ENCODE results near the gene CTBP1.

Gene CTBP1

GRCh38 chr4:1227816-1228215 is 21.1 kb downstream of the CTBP1 start:
- H3K9ac ChIP-seq (ENCODE audit: low read length), result no peak overlapping the region
- H3K4me3 ChIP-seq (ENCODE audit: low read depth, low read length, poor library complexity, severe bottlenecking), result no peak overlapping the region
- peaks cover 28% of the 10 kb centered on the region for H3K36me3 ChIP-seq (ENCODE audit: insufficient read depth, low read length)
- H3K4me2 ChIP-seq (ENCODE audit: low read length), result no peak overlapping the region
- no peak overlapping the region for H3K27ac ChIP-seq (ENCODE audit: low read depth, low read length, poor library complexity, severe bottlenecking)
- H3K27me3 ChIP-seq (ENCODE audit: insufficient read depth, low read length), result no peaks in the 10 kb centered on the region
- TF ChIP-seq, protein P1, sequence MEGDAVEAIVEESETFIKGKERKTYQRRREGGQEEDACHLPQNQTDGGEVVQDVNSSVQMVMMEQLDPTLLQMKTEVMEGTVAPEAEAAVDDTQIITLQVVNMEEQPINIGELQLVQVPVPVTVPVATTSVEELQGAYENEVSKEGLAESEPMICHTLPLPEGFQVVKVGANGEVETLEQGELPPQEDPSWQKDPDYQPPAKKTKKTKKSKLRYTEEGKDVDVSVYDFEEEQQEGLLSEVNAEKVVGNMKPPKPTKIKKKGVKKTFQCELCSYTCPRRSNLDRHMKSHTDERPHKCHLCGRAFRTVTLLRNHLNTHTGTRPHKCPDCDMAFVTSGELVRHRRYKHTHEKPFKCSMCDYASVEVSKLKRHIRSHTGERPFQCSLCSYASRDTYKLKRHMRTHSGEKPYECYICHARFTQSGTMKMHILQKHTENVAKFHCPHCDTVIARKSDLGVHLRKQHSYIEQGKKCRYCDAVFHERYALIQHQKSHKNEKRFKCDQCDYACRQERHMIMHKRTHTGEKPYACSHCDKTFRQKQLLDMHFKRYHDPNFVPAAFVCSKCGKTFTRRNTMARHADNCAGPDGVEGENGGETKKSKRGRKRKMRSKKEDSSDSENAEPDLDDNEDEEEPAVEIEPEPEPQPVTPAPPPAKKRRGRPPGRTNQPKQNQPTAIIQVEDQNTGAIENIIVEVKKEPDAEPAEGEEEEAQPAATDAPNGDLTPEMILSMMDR (IDR thresholded peaks at IDR 0.05; ENCODE audit: low read length), result no peak
- no peak for TF ChIP-seq EZH2 (IDR thresholded peaks at IDR 0.05; ENCODE audit: borderline replicate concordance, low read length)
- H3K9me3 ChIP-seq (ENCODE audit: low read length), result no peaks in the 10 kb centered on the region
- no peaks in the 10 kb centered on the region for H3K4me1 ChIP-seq (ENCODE audit: insufficient read depth, low read length, severe bottlenecking)
- no peaks in the 10 kb centered on the region for H3F3A ChIP-seq (ENCODE audit: insufficient read depth, low read length)
- no peak overlapping the region for H2AFZ ChIP-seq (ENCODE audit: low read length)
- no peaks in the 10 kb centered on the region for H4K20me1 ChIP-seq (ENCODE audit: insufficient read depth, low read length)
- no peaks in the 10 kb centered on the region for H3K79me2 ChIP-seq (ENCODE audit: insufficient read depth, low read length)
- H3K9me2 ChIP-seq (ENCODE audit: low read depth, low read length), result no peaks in the 10 kb centered on the region

GRCh38 chr4:1226598-1226997 is 22.3 kb downstream of the CTBP1 start:
- Histone ChIP-seq H4K20me1 (ENCODE audit: insufficient read depth, low read length) (no peaks in the 10 kb centered on the region), H3K27me3 (ENCODE audit: insufficient read depth, low read length) (no peaks in the 10 kb centered on the region), H3K9me2 (ENCODE audit: low read depth, low read length) (no peaks in the 10 kb centered on the region), H3K79me2 (ENCODE audit: insufficient read depth, low read length) (no peaks in the 10 kb centered on the region), H3K4me2 (ENCODE audit: low read length) (no peak overlapping the region), H3K4me3 (ENCODE audit: low read depth, low read length, poor library complexity, severe bottlenecking) (no peak overlapping the region), H3K36me3 (ENCODE audit: insufficient read depth, low read length) (peaks cover 28% of the 10 kb centered on the region), H3F3A (ENCODE audit: insufficient read depth, low read length) (no peaks in the 10 kb centered on the region), H3K9me3 (ENCODE audit: low read length) (no peaks in the 10 kb centered on the region), H2AFZ (ENCODE audit: low read length) (no peak overlapping the region), H3K27ac (ENCODE audit: low read depth, low read length, poor library complexity, severe bottlenecking) (no peak overlapping the region), H3K4me1 (ENCODE audit: insufficient read depth, low read length, severe bottlenecking) (peaks cover 5% of the 10 kb centered on the region), H3K9ac (ENCODE audit: low read length) (no peak overlapping the region)
- TF ChIP-seq, protein P1 (IDR thresholded peaks at IDR 0.05; ENCODE audit: low read length), result no peak
- TF ChIP-seq EZH2 (IDR thresholded peaks at IDR 0.05; ENCODE audit: borderline replicate concordance, low read length), result no peak

GRCh38 chr4:1226144-1226481 is 22.8 kb downstream of the CTBP1 start:
- H3K36me3 ChIP-seq (ENCODE audit: insufficient read depth, low read length), result peaks cover 28% of the 10 kb centered on the region
- H4K20me1 ChIP-seq (ENCODE audit: insufficient read depth, low read length), result no peaks in the 10 kb centered on the region
- no peak overlapping the region for H3K27ac ChIP-seq (ENCODE audit: low read depth, low read length, poor library complexity, severe bottlenecking)
- H3K9me2 ChIP-seq (ENCODE audit: low read depth, low read length), result no peaks in the 10 kb centered on the region
- TF ChIP-seq EZH2 (IDR thresholded peaks at IDR 0.05; ENCODE audit: borderline replicate concordance, low read length), result no peak
- TF ChIP-seq, protein P1 (IDR thresholded peaks at IDR 0.05; ENCODE audit: low read length), result no peak
- no peak overlapping the region for H3K4me2 ChIP-seq (ENCODE audit: low read length)
- no peak overlapping the region for H2AFZ ChIP-seq (ENCODE audit: low read length)
- no peaks in the 10 kb centered on the region for H3K9me3 ChIP-seq (ENCODE audit: low read length)
- H3K79me2 ChIP-seq (ENCODE audit: insufficient read depth, low read length), result no peaks in the 10 kb centered on the region
- H3K4me3 ChIP-seq (ENCODE audit: low read depth, low read length, poor library complexity, severe bottlenecking), result no peak overlapping the region
- no peaks in the 10 kb centered on the region for H3K27me3 ChIP-seq (ENCODE audit: insufficient read depth, low read length)
- H3F3A ChIP-seq (ENCODE audit: insufficient read depth, low read length), result no peaks in the 10 kb centered on the region
- no peak overlapping the region for H3K9ac ChIP-seq (ENCODE audit: low read length)
- H3K4me1 ChIP-seq (ENCODE audit: insufficient read depth, low read length, severe bottlenecking), result peaks cover 10% of the 10 kb centered on the region

Measured in OCI-LY1 (cell line).